IMR-90 (cell line): ENCODE measurements around the gene COX10. TPM values are rescaled to one million over a fixed set of nuclear protein-coding genes. Genes with fewer than 3 reads are reported as not detected.

Experiments
- ATAC-seq: fragments of 200-7000 bp; cut with Tn5 transposase; 2 replicates; pipeline ENCODE4 v1.9.1; 2020; ENCODE audit warnings: low read depth, mild to moderate bottlenecking, moderate library complexity
- BruUV-seq: library from RNA; stranded (reverse); fragments of 400-500 nt; replicated peaks from 2 replicates; lab custom pipeline; 2021; lab: Mats Ljungman, UMichigan
- CTCF ChIA-PET: fragments of 300-600 bp; formaldehyde crosslinking; extraction: SDS; loops from one replicate; lab custom pipeline; 2021; ENCODE audit warnings: antibody characterized with exemption; lab: Yijun Ruan, JAX
- POLR2A ChIA-PET: fragments of 300-600 bp; sonication (Branson Sonifier 250); formaldehyde crosslinking; loops from one replicate; lab custom pipeline; 2022; ENCODE audit warnings: antibody characterized with exemption; ENCODE audit not compliant: unreplicated experiment; lab: Charles Lee
- DNase-seq: peaks from one replicate; pipeline ENCODE4 v3.0.0; 2013
- H2AFZ ChIP-seq: replicated peaks from 2 replicates; pipeline ENCODE3; 2013; ENCODE audit warnings: low read length, mild to moderate bottlenecking; ENCODE audit not compliant: poor library complexity
- H2AK5ac ChIP-seq: 2 replicates; pipeline ENCODE4 v1.6.1; 2013; ENCODE audit warnings: low read depth, low read length, inconsistent platforms
- H2AK9ac ChIP-seq: replicated peaks from 2 replicates; pipeline ENCODE3; 2013; ENCODE audit warnings: mild to moderate bottlenecking, low read depth, low read length, moderate library complexity; ENCODE audit not compliant: poor library complexity
- H2BK120ac ChIP-seq: 2 replicates; pipeline ENCODE4 v1.6.1; 2013; ENCODE audit warnings: low read depth, low read length, inconsistent platforms
- H2BK15ac ChIP-seq: 3 replicates; pipeline ENCODE4 v1.6.1; 2013; ENCODE audit warnings: low read depth, low read length, inconsistent platforms
- H2BK20ac ChIP-seq: 2 replicates; pipeline ENCODE4 v1.6.1; 2013; ENCODE audit warnings: low read depth, mild to moderate bottlenecking, inconsistent platforms, low read length, moderate library complexity
- H2BK5ac ChIP-seq: 2 replicates; pipeline ENCODE4 v1.6.1; 2013; ENCODE audit warnings: mild to moderate bottlenecking, low read depth, low read length, inconsistent platforms; ENCODE audit not compliant: poor library complexity, severe bottlenecking
- H3K14ac ChIP-seq: replicated peaks from 2 replicates; pipeline ENCODE4 v1.6.1; 2013; ENCODE audit warnings: low read depth, low read length, inconsistent platforms
- H3K18ac ChIP-seq: 2 replicates; pipeline ENCODE4 v1.6.1; 2013; ENCODE audit warnings: low read depth, low read length, control low read depth
- H3K23ac ChIP-seq: 2 replicates; pipeline ENCODE4 v1.6.1; 2013; ENCODE audit warnings: low read depth, low read length, inconsistent platforms
- H3K27ac ChIP-seq: 2 replicates; pipeline ENCODE4 v1.5.1; 2013; ENCODE audit warnings: mild to moderate bottlenecking, control low read depth, low read length; ENCODE audit not compliant: insufficient read depth
- H3K27me3 ChIP-seq: 2 replicates; pipeline ENCODE4 v1.6.1; 2013; ENCODE audit warnings: low read length; ENCODE audit not compliant: control insufficient read depth, insufficient read depth
- H3K36me3 ChIP-seq: 2 replicates; pipeline ENCODE4 v1.6.1; 2013; ENCODE audit warnings: low read length, mixed read lengths; ENCODE audit not compliant: control insufficient read depth, insufficient read depth
- H3K4ac ChIP-seq: 2 replicates; pipeline ENCODE4 v1.6.1; 2013; ENCODE audit warnings: low read depth, low read length, inconsistent platforms
- H3K4me1 ChIP-seq: 2 replicates; pipeline ENCODE4 v1.6.1; 2013; ENCODE audit warnings: low read length, mixed read lengths; ENCODE audit not compliant: control insufficient read depth, insufficient read depth
- H3K4me2 ChIP-seq: 2 replicates; pipeline ENCODE4 v1.6.1; 2013; ENCODE audit warnings: low read depth, mild to moderate bottlenecking, control low read depth, low read length, moderate library complexity
- H3K4me3 ChIP-seq: 2 replicates; pipeline ENCODE4 v1.5.1; 2013; ENCODE audit warnings: low read depth, mild to moderate bottlenecking, control low read depth, low read length, moderate library complexity; ENCODE audit not compliant: insufficient read depth
- H3K56ac ChIP-seq: 2 replicates; pipeline ENCODE4 v1.6.1; 2013; ENCODE audit warnings: low read length, inconsistent platforms; ENCODE audit not compliant: insufficient read depth; ENCODE audit errors: extremely low read depth
- H3K79me1 ChIP-seq, 2 experiments: 2 replicates each; pipeline ENCODE4 v1.6.1; 2013; ENCODE audit warnings: low read length in 2 of 2, inconsistent platforms in 1 of 2, low read depth in 1 of 2
- H3K9ac ChIP-seq: 2 replicates; pipeline ENCODE4 v1.6.1; 2013; ENCODE audit warnings: low read depth, low read length, control low read depth
- H3K9me1 ChIP-seq: 2 replicates; pipeline ENCODE4 v1.6.1; 2013; ENCODE audit warnings: low read length, inconsistent platforms; ENCODE audit not compliant: insufficient read depth
- H3K9me3 ChIP-seq: 2 replicates; pipeline ENCODE4 v1.6.1; 2013; ENCODE audit warnings: low read length; ENCODE audit not compliant: control insufficient read depth, insufficient read depth
- H4K20me1 ChIP-seq: 2 replicates; pipeline ENCODE4 v1.6.1; 2013; ENCODE audit warnings: low read length, inconsistent platforms; ENCODE audit not compliant: insufficient read depth
- H4K5ac ChIP-seq: 2 replicates; pipeline ENCODE4 v1.6.1; 2013; ENCODE audit warnings: mild to moderate bottlenecking, low read depth, low read length, control low read depth
- H4K8ac ChIP-seq, 2 experiments: 2 replicates each; pipeline ENCODE4 v1.6.1; 2013; ENCODE audit warnings: low read depth in 2 of 2, low read length in 2 of 2, control low read depth in 1 of 2, inconsistent platforms in 1 of 2
- H4K91ac ChIP-seq: 2 replicates; pipeline ENCODE4 v1.6.1; 2013; ENCODE audit warnings: low read depth, low read length, inconsistent platforms; ENCODE audit not compliant: insufficient read depth
- CTCF ChIP-seq: conservative IDR thresholded peaks from 2 replicates; pipeline ENCODE4 v1.5.1; 2012; ENCODE audit warnings: mild to moderate bottlenecking, low read depth, low read length, improper control_type of control experiment
- NFE2L2 ChIP-seq: fragments of 150-350 bp; IDR thresholded peaks from 2 replicates; pipeline ENCODE4 v1.6.1; 2016; ENCODE audit warnings: low read depth, mild to moderate bottlenecking, low read length
- SMC3 ChIP-seq: fragments of 150-350 bp; IDR thresholded peaks from 2 replicates; pipeline ENCODE4 v1.6.1; 2016; ENCODE audit warnings: low read depth, mild to moderate bottlenecking, antibody characterized with exemption, low read length, moderate library complexity
- WGBS, 2 experiments: methylation state at CpG; one replicate each; pipeline versions ENCODE4 v1.1.5 to v1.1.7; 2013; ENCODE audit warnings: missing lambda C conversion rate in 2 of 2; ENCODE audit not compliant: insufficient read length in 1 of 2; ENCODE audit errors: extremely low coverage in 2 of 2; 5-methylcytosine and 5-hydroxymethylcytosine counted together
- dilution Hi-C: fragments of 300-500 bp; cut with HindIII; formaldehyde crosslinking; loops from one replicate; pipeline ENCODE4 v1.14.3; 2018; ENCODE audit warnings: low sequenced_read_pairs; ENCODE audit not compliant: unreplicated experiment
- in situ Hi-C: fragments of 300-500 bp; cut with MboI; formaldehyde crosslinking; loops from 3 replicates; pipeline ENCODE4 v1.14.3; 2019; ENCODE audit warnings: low sequenced_read_pairs, inconsistent platforms, mixed read lengths
- intact Hi-C: fragments of 100-400 bp; cut with micrococcal nuclease; formaldehyde crosslinking; loops from 2 replicates; pipeline ENCODE4 v1.10.0; 2022
- polyA plus RNA-seq, 3 experiments: library from polyadenylated mRNA; depleted of rRNA; stranded (reverse); fragments of >200 nt; gene quantifications; 2 replicates each; pipeline ENCODE4 v1.2.3, GENCODE V29; 2012; ENCODE audit warnings: low replicate concordance in 1 of 3
- total RNA-seq: library from RNA; depleted of rRNA; stranded (reverse); fragments of >200 nt; gene quantifications from 2 replicates; pipeline ENCODE4 v1.2.3, GENCODE V29; 2012

Gene COX10
- total and polyA plus RNA-seq, 2 of the 4 experiments (the other 2 are of a cell fraction), result 15.4 to 16.1 TPM

- H3K36me3 ChIP-seq, result no peaks in the 10 kb centered on the region; the same call in 1 of the 2 replicates
- H3K4me1 ChIP-seq, result peaks cover 9% of the 10 kb centered on the region
- peak overlapping the region; percentile 83 for H2BK20ac ChIP-seq
- peak overlapping the region; percentile 82 for H4K91ac ChIP-seq
- H4K20me1 ChIP-seq, result peaks cover 7% of the 10 kb centered on the region; the same call in 1 of the 2 replicates
- peak overlapping the region; percentile 79 for H3K4ac ChIP-seq
- H3K4me3 ChIP-seq, result no peak overlapping the region; the same call in 1 of the 2 replicates
- peak overlapping the region; percentile 68 for H3K18ac ChIP-seq
- peaks cover 29 to 45% of the 10 kb centered on the region in 2 experiments for H3K79me1 ChIP-seq
- H3K56ac ChIP-seq, result peak overlapping the region; percentile 64
- no TSS peak for BruUV-seq
- in situ Hi-C loops, result loop anchor here (10.0 kb wide), 1 partner anchor 243 kb away; the partner anchor contains the start of gene HS3ST3B1
- intact Hi-C loops, result loop anchor here (2.0 to 5.0 kb wide), 3 partner anchors 275 to 725 kb away; partner anchors contain the start of gene HS3ST3A1
- peak overlapping the region; percentile 19 for H2AFZ ChIP-seq
- no peaks in the 10 kb centered on the region for H3K9me3 ChIP-seq
- peak overlapping the region; percentile 86 for H3K4me2 ChIP-seq
- peak overlapping the region; percentile 87 for H3K27ac ChIP-seq
- ATAC-seq, result peak; percentile 89
- peaks cover 13% of the 10 kb centered on the region for H3K9me1 ChIP-seq
- peak overlapping the region; percentile 92 for H3K23ac ChIP-seq
- TF ChIP-seq SMC3 (peak; percentile 11; the same call in 1 of the 2 replicates), NFE2L2 (no peak), CTCF (0 out of 2 replicates have a peak, but pooled peaks have one; percentile 9)
- no peak overlapping the region for H3K9ac ChIP-seq
- WGBS, 2 experiments, result 0% methylated on average over 1 of the region's 10 CpGs; no CpG with 5 or more reads in 1 of the 2 experiments
- ChIA-PET CTCF (interaction anchor here (0.6 to 1.2 kb wide), 4 partner anchors 9 to 876 kb away, joined by 3 read pairs; partner anchors contain the start of gene HS3ST3B1), POLR2A (interaction anchor here (0.6 kb wide), 1 partner anchor 482 kb away, joined by 11 read pairs; no protein-coding TSS in a partner anchor)
- peak overlapping the region; percentile 79 for H2BK120ac ChIP-seq
- peak overlapping the region; percentile 72; the same call in 1 of the 2 replicates for H4K5ac ChIP-seq
- H2AK9ac ChIP-seq, result peak overlapping the region; percentile 39
- peak overlapping the region; percentile 81 for H3K14ac ChIP-seq
- peak overlapping the region; percentile 44 to 78 for H4K8ac ChIP-seq
- DNase-seq, result peak; percentile 84
- H2AK5ac ChIP-seq, result peak overlapping the region; percentile 91; the same call in 1 of the 2 replicates
- peak overlapping the region; percentile 84 for H2BK5ac ChIP-seq
- peak overlapping the region; percentile 95; the same call in 1 of the 3 replicates for H2BK15ac ChIP-seq
- dilution Hi-C loops, result no loop called here
- no peaks in the 10 kb centered on the region for H3K27me3 ChIP-seq
These were observed 7.4 kb upstream of the COX10 start for GRCh38 chr17:14061666-14062560.
